NK-92 (cell line): ENCODE data around the gene HEXD.
A peak's percentile ranks its signal among the peaks of the same experiment; 100 is the strongest.
"Not testable (repeated sequence)": the region's sequence is repeated elsewhere in the genome, so short reads cannot be mapped to it uniquely, and the experiment has no call there.

Experiments
- DNase-seq: peaks from one replicate; lab custom pipeline; 2025; ENCODE audit not compliant: unreplicated experiment; lab: John Stamatoyannopoulos, UW

The HEXD gene

DNA sequence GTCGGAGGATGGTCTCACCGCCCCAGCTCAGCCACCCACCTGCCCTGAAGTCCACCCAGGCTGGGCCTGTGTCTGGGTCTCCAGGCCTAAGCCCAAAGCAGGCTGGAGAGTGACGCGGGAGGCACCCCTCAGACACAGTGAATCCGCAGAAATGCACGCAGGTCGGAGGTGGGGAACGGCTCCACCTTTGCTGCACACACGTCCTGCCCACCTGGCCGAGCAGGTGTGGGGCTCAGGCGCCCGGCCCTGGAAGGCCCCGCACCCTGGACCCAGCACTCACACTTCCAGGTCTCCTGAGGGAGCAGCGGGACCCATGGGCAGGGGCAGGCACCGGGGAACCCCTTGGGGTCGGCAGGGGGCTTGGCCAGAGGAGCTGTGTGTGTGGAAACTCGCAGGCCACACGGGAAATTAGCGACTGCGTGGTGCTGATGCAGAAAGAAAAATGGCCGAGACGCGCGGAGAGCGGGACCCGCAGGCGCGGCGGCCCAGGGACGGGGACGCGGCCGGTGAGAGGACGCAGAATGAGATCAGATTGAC lies 21.8 kb downstream of the HEXD start:
- DNase-seq = no peak

- DNase-seq = no peak
These were observed 22.4 kb downstream of the HEXD start for GRCh38 chr17:82440469-82440981.

DNA sequence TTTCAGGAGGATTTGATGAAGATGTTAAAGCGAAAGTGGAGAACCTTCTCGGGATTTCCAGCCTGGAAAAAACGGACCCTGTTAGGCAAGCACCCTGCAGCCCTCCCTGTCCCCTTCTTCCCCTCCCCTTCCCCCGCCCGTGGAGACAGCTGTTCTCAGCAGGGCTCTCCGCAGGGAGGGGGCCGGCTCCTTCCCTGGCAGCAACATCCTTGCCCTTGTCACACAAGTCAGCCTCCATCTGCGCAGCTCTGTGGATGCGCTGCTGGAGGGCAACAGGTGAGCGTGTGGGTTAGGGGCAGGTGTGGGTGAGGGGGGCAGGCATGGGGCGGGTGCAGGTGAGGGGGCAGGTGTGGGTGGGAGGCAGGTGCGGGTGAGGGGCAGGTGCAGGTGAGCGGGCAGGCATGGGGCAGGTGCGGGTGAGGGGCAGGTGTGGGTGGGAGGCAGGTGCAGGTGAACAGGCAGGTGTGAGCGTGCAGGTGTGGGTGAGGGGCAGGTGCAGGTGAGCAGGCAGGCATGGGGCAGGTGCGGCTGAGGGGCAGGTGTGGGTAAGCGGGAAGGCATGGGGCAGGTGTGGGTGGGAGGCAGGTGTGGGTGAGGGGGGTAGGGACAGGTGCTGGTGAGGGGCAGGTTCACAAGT lies 23.0 kb downstream of the HEXD start:
- DNase-seq = no peak

DNA sequence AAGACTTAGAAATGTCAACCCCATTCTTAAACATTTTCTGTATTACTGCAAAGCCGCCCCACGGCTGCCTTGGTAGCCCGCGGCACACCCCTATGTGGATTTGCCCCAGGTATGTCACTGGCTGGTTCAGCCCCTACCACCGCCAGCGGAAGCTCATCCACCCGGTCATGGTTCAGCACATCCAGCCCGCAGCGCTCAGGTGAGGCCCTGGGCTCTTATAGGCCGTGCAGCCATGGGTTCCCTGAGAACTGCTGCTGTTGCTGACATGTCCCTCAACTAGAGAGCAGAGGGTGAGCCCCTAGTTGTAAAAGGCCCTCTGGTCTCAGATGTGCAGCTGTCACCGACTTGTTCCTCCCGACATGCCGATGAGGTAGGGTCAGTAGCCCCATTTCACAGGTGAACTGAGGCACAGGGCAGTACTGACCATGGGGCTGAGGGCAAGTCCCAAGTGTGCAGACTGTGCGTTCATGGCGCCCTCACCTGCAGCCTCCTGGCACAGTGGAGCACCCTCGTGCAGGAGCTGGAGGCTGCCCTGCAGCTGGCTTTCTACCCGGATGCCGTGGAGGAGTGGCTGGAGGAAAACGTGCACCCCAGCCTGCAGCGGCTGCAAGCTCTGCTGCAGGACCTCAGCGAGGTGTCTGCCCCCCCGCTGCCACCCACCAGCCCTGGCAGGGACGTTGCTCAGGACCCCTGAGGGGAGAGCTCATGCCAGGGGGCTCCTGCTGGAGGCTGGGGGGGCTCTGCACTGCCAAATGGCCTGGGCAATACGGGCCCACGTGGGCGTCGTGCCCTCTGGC lies 23.7 kb downstream of the HEXD start:
- no peak for DNase-seq

GRCh38 chr17:82442643-82443464 lies 24.7 kb downstream of the HEXD start:
- no peak for DNase-seq

GRCh38 chr17:82443465-82444283 lies 25.5 kb downstream of the HEXD start:
- no peak for DNase-seq

- no peak for DNase-seq
These were observed 26.2 kb downstream of the HEXD start for GRCh38 chr17:82444284-82444893.

DNA sequence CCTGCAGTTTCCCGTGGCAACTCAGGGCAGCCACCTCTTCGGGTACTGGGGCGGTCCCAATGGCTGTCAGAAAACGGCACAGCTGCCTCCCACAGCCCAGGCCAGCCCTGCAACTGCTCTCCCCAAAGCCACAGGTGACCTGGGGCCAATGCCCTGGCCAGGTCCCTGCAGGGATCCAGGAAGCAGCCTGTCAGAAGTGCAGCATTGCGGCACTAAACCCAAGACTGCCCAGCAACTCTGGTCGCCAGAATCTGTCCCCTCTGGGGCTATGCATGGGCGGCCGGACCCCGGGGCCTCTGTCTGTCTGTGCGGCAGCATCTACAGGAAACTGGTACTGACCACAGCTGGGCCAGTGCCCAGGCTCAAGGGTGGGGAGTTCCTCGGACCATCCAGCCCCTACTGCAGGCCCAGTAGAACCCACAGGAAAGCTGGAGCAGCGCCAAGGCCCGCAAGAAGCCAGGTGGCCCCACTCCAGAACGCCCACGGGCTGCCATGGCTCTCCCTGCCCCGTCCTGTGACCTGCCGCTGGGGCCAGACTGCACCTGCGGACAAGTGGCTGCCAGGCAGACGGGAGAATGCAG lies 26.9 kb downstream of the HEXD start:
- DNase-seq = no peak

- DNase-seq = no peak
These were observed 27.4 kb downstream of the HEXD start for GRCh38 chr17:82445542-82445941.

DNA sequence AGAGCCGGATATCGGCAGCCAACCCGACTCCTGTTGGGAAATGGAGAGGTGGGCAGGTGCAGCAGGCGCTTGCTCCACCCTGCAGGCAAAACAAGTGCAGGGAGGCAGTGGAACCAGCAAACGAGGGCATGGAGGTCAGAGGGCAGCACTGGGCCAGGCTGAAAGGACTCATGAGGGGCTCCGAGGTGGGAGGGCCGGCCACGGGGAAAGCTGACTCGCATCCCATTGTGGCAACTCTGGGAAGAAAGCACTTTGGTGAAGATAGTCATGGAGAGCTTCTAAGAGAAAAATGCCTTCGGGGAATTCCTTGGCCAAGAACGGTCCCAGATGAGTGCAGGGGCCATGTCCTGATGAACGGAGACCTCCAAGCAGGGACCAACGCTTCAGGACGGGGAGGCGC lies 28.0 kb downstream of the HEXD start:
- DNase-seq = no peak

DNA sequence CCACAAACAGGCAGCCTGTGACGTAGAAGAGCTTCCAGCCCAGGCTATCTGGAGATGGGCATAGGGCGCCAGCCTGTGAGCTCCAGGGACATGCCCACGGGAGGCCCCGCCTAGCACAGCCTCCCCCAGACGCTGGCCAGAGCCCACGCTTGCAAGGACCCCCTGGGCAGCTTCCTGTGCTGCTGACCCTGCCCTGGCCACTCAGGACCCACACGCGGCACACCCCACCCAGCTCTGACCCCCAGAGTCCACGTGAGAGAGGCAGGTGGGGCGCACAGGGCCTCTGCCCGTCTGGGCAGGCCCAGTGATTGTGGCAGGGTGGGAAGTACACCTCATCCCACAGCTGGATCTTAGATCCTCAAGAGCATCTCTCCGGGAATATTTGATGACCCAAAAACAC lies 28.5 kb downstream of the HEXD start:
- no peak for DNase-seq

DNA sequence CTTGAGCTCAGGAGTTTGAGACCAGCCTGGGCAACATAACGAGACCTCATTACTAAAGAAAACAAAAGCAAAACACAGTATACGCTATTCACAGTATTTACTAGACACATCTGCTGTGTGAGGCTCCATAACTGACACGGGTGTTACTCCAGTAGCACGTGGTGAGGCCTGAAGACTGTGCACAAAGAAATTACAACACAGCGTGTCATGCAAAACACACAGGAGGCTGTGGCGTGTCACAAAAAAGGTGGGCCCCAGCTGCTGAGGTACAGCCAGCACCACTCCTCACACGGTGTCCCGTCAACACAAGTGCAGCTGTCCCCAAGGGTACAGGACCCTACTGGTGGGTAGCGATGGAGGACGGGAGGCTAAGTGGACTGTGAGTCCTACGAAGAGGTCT lies 29.7 kb downstream of the HEXD start:
- DNase-seq = no peak

DNA sequence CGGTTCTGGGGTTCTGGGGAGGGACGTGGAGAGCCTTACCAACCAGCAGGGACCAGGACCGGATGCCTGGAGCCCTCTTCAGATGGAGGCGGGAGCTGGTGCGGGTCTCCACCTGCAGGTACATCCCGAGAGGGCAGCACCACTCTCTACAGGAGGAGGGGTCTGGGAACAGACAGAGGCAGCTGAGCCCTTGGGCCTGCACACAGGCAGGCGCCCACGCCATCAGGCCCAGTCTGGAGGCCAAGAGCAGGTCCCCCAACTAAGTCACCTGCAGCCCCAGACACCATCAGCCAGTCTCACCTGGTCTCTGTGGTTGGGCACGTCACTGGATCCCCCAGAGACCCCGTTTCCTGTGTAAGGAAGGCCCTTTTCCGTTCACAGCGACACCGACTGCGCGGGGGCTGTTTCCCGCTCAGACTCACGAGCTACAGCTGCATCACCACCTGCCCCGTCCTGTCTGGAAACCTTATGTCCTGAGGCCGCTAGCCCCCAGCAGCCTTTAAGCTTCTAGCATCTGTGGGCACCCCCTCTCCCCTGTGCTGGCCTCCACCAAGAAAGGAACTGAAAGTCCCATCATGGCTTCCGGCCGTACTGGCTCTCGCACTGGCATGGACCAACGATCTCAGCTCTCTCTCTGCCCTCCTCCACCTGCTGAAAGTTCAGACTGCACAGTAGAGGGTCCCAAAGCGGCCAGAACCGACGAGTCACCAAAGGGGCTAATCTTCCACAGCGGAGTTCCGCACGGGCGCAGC lies 31.2 kb downstream of the HEXD start:
- DNase-seq = no peak

GRCh38 chr17:82449883-82450356 lies 31.8 kb downstream of the HEXD start:
- DNase-seq = no peak

- DNase-seq = peak; percentile 60
These were observed 32.4 kb downstream of the HEXD start, which contains the start of gene CYBC1 for GRCh38 chr17:82450357-82451106. TSS of gene CYBC1 (minus strand) at chr17:82450752. CDS start at chr17:82449254, 1,498 bp downstream.

DNA sequence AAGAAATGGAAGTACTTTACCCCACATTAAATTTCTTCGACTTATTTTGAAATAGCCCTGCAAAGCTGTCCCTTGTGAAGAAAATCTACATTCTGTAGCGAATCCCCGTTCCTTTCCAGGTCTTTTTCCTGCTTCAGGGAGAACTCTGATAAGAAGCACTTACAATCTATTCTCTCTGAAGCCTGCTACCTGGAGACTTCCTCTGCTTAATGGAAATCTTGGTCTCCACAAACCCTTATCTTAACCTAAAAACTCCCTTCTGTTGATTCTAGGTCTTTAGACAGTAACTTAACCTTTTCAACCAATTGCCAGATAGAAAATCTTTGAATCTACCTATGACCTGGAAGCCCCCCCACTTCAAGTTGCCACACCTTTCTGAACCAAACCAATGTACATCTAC lies 34.0 kb downstream of the HEXD start:
- no peak for DNase-seq

DNA sequence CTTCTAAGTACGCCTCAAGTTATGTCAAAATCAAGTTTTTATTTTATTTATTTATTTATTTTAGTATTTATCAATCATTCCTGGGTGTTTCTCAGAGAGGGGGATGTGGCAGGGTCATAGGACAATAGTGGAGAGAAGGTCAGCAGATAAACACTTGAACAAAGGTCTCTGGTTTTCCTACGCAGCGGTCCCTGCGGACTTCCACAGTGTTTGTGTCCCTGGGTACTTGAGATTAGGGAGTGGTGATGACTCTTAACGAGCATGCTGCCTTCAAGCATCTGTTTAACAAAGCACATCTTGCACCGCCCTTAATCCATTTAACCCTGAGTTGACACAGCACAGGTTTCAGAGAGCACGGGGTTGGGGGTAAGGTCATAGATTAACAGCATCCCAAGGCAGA lies 35.0 kb downstream of the HEXD start:
- not testable (repeated sequence) for DNase-seq

GRCh38 chr17:82453706-82454105 lies 35.6 kb downstream of the HEXD start:
- not testable (repeated sequence) for DNase-seq
